ENCODE data around the gene DNASE2.
A peak's percentile ranks its signal among the peaks of the same experiment; 100 is the strongest.

- peak; percentile 98 to 100 (median 99) for TF ChIP-seq CTCF (IDR thresholded peaks at IDR 0.05)
- peak in 1 of 2 donors; percentile 7 for TF ChIP-seq POLR2A (IDR thresholded peaks at IDR 0.05)
Measured at GRCh38 chr19:12847159-12848139, 33.8 kb downstream of the DNASE2 start.

Measured in heart left ventricle (tissue), 13 donors.